Measurements from ENCODE around the gene ARHGEF9. TPM values are rescaled to one million over a fixed set of nuclear protein-coding genes. Genes with fewer than 3 reads are reported as not detected.

ARHGEF9 gene
- total RNA-seq, 4 donors from 2014 or later: 16.2 to 34.9 (median 24.4) TPM

- H3K27ac ChIP-seq: no peak overlapping the region
- no peak for DNase-seq
- TF ChIP-seq POLR2A (IDR thresholded peaks at IDR 0.05): no peak
- TF ChIP-seq CTCF (IDR thresholded peaks at IDR 0.05): no peak
- H3K4me1 ChIP-seq: no peaks in the 10 kb centered on the region
- intact Hi-C loops (cut with DNase I; ENCODE audit: low total_unique reads): no loop called here
- no peaks in the 10 kb centered on the region for H3K27me3 ChIP-seq
- no peaks in the 10 kb centered on the region for H3K36me3 ChIP-seq
- no peaks in the 10 kb centered on the region for H3K9me3 ChIP-seq
- no peak overlapping the region for H3K4me3 ChIP-seq
Observed at GRCh38 chrX:63768760-63769159, 16.3 kb downstream of the ARHGEF9 start.

- Histone ChIP-seq H3K36me3 (no peaks in the 10 kb centered on the region), H3K27me3 (no peaks in the 10 kb centered on the region), H3K4me1 (no peaks in the 10 kb centered on the region), H3K27ac (no peak overlapping the region), H3K4me3 (no peak overlapping the region), H3K9me3 (no peaks in the 10 kb centered on the region)
- TF ChIP-seq POLR2A (IDR thresholded peaks at IDR 0.05): no peak
- no peak for TF ChIP-seq CTCF (IDR thresholded peaks at IDR 0.05)
- no peak for DNase-seq
- intact Hi-C loops (cut with DNase I; ENCODE audit: low total_unique reads): no loop called here
Observed at GRCh38 chrX:63765712-63766111, 19.3 kb downstream of the ARHGEF9 start.

- no peak overlapping the region for H3K27ac ChIP-seq
- no peak overlapping the region for H3K4me3 ChIP-seq
- no peaks in the 10 kb centered on the region for H3K27me3 ChIP-seq
- no peaks in the 10 kb centered on the region for H3K36me3 ChIP-seq
- TF ChIP-seq POLR2A (IDR thresholded peaks at IDR 0.05) (no peak), CTCF (IDR thresholded peaks at IDR 0.05) (no peak)
- no peaks in the 10 kb centered on the region for H3K9me3 ChIP-seq
- H3K4me1 ChIP-seq: no peaks in the 10 kb centered on the region
- DNase-seq: no peak
- intact Hi-C loops (cut with DNase I; ENCODE audit: low total_unique reads): no loop called here
Observed at GRCh38 chrX:63764946-63765345, 20.1 kb downstream of the ARHGEF9 start.

GRCh38 chrX:63761639-63762038, 23.4 kb downstream of the ARHGEF9 start:
- no peak for DNase-seq
- TF ChIP-seq POLR2A (IDR thresholded peaks at IDR 0.05) (no peak), CTCF (IDR thresholded peaks at IDR 0.05) (peak in 1 of 4 experiments; percentile 8)
- H3K9me3 ChIP-seq: no peaks in the 10 kb centered on the region
- H3K4me1 ChIP-seq: no peaks in the 10 kb centered on the region
- H3K4me3 ChIP-seq: no peak overlapping the region
- intact Hi-C loops (cut with DNase I; ENCODE audit: low total_unique reads): no loop called here
- H3K27ac ChIP-seq: no peak overlapping the region
- no peaks in the 10 kb centered on the region for H3K27me3 ChIP-seq
- no peaks in the 10 kb centered on the region for H3K36me3 ChIP-seq

GRCh38 chrX:63758011-63758410, 27.0 kb downstream of the ARHGEF9 start:
- no peaks in the 10 kb centered on the region for H3K36me3 ChIP-seq
- intact Hi-C loops (cut with DNase I; ENCODE audit: low total_unique reads): no loop called here
- no peaks in the 10 kb centered on the region for H3K9me3 ChIP-seq

More at GRCh38 chrX:63758011-63758410, 27.0 kb downstream of the ARHGEF9 start:
- TF ChIP-seq CTCF (IDR thresholded peaks at IDR 0.05) (no peak), POLR2A (IDR thresholded peaks at IDR 0.05) (no peak)
- H3K4me1 ChIP-seq: no peaks in the 10 kb centered on the region
- no peak overlapping the region for H3K4me3 ChIP-seq
- no peaks in the 10 kb centered on the region for H3K27me3 ChIP-seq
- no peak overlapping the region for H3K27ac ChIP-seq
- DNase-seq: no peak

All from uterus (tissue), 4 donors.